OCI-LY3 (cell line): ENCODE results near the gene POC1B.

Experiments
- H2AFZ ChIP-seq: fragments of 200-600, 300-600 bp; shearing (Covaris generic); 2 replicates; pipeline ENCODE4 v1.6.0; 2014; ENCODE audit warnings: antibody characterized with exemption, low read depth, low read length
- H3K27ac ChIP-seq: fragments of 200-600, 300-600 bp; sonication (generic); 2 replicates; pipeline ENCODE4 v1.5.1; 2014; ENCODE audit warnings: mild to moderate bottlenecking, low read length, moderate library complexity, mixed read lengths
- H3K27me3 ChIP-seq: fragments of 200-600, 300-600 bp; sonication (generic); 2 replicates; pipeline ENCODE4 v1.6.1; 2014; ENCODE audit warnings: low read depth, low read length, mixed read lengths
- H3K36me3 ChIP-seq: fragments of 200-600, 300-600 bp; sonication (generic); replicated peaks from 2 replicates; pipeline ENCODE3; 2014; ENCODE audit warnings: low read depth, low read length, mixed read lengths
- H3K4me1 ChIP-seq: fragments of 300-600, 200-600 bp; sonication (generic); 2 replicates; pipeline ENCODE4 v1.6.1; 2014; ENCODE audit warnings: low read length, mixed read lengths
- H3K4me2 ChIP-seq: fragments of 200-600, 300-600 bp; sonication (generic); 2 replicates; pipeline ENCODE4 v1.6.1; 2014; ENCODE audit warnings: low read length, mixed read lengths
- H3K4me3 ChIP-seq: fragments of 300-600, 200-600 bp; sonication (generic); 2 replicates; pipeline ENCODE4 v1.5.1; 2014; ENCODE audit warnings: antibody characterized with exemption, mild to moderate bottlenecking, low read length, moderate library complexity
- H3K79me2 ChIP-seq: fragments of 300-600, 200-600 bp; shearing (Covaris generic); 2 replicates; pipeline ENCODE4 v1.6.1; 2014; ENCODE audit warnings: mild to moderate bottlenecking, low read length, mixed read lengths
- H3K9ac ChIP-seq: fragments of 300-600, 200-600 bp; shearing (Covaris generic); 2 replicates; pipeline ENCODE4 v1.6.0; 2014; ENCODE audit warnings: mild to moderate bottlenecking, low read length, moderate library complexity
- H3K9me3 ChIP-seq: fragments of 200-600, 300-600 bp; shearing (Covaris generic); 2 replicates; pipeline ENCODE4 v1.6.1; 2014; ENCODE audit warnings: low read length, mixed read lengths; ENCODE audit not compliant: insufficient read depth
- H4K20me1 ChIP-seq: fragments of 200-600, 300-600 bp; sonication (generic); 2 replicates; pipeline ENCODE4 v1.6.1; 2016; ENCODE audit warnings: low read length, mixed read lengths; ENCODE audit not compliant: insufficient read depth
- CTCF ChIP-seq: fragments of 200-600, 300-600 bp; sonication (generic); IDR thresholded peaks from 2 replicates; pipeline ENCODE4 v1.5.1; 2014; ENCODE audit warnings: antibody characterized with exemption, low read length, low read depth
- EZH2phosphoT487 ChIP-seq: fragments of 200-600 bp; shearing (Covaris generic); IDR thresholded peaks from 2 replicates; pipeline ENCODE4 v1.6.1; 2018; ENCODE audit warnings: antibody characterized with exemption, mixed run types, low read depth

POC1B gene

GRCh38 chr12:89382328-89382727, 143.5 kb downstream of the POC1B start:
- Histone ChIP-seq H3K4me3 (no peak overlapping the region), H3K27ac (no peak overlapping the region), H3K9me3 (no peaks in the 10 kb centered on the region), H3K36me3 (no peaks in the 10 kb centered on the region), H4K20me1 (no peaks in the 10 kb centered on the region), H3K9ac (no peak overlapping the region), H2AFZ (no peak overlapping the region), H3K79me2 (no peaks in the 10 kb centered on the region), H3K4me1 (no peaks in the 10 kb centered on the region), H3K27me3 (no peaks in the 10 kb centered on the region), H3K4me2 (no peak overlapping the region)
- TF ChIP-seq EZH2phosphoT487 (no peak), CTCF (no peak)

- Histone ChIP-seq H3K4me2 (no peak overlapping the region), H3K9ac (no peak overlapping the region), H3K4me1 (no peaks in the 10 kb centered on the region), H3K79me2 (no peaks in the 10 kb centered on the region), H3K27ac (no peak overlapping the region), H3K4me3 (no peak overlapping the region), H4K20me1 (no peaks in the 10 kb centered on the region), H3K36me3 (no peaks in the 10 kb centered on the region), H3K9me3 (no peaks in the 10 kb centered on the region), H3K27me3 (no peaks in the 10 kb centered on the region), H2AFZ (no peak overlapping the region)
- no peak for TF ChIP-seq CTCF
- TF ChIP-seq EZH2phosphoT487 = no peak
Measured at GRCh38 chr12:89379839-89380467, 145.9 kb downstream of the POC1B start.

- Histone ChIP-seq H4K20me1 (no peaks in the 10 kb centered on the region), H3K27ac (no peak overlapping the region), H3K9ac (no peak overlapping the region), H3K4me3 (no peak overlapping the region), H3K36me3 (no peaks in the 10 kb centered on the region), H2AFZ (no peak overlapping the region), H3K4me1 (no peaks in the 10 kb centered on the region), H3K27me3 (no peaks in the 10 kb centered on the region), H3K79me2 (no peaks in the 10 kb centered on the region), H3K4me2 (no peak overlapping the region), H3K9me3 (no peaks in the 10 kb centered on the region)
- TF ChIP-seq CTCF (no peak), EZH2phosphoT487 (no peak)
Measured at GRCh38 chr12:89379148-89379838, 146.6 kb downstream of the POC1B start.

DNA sequence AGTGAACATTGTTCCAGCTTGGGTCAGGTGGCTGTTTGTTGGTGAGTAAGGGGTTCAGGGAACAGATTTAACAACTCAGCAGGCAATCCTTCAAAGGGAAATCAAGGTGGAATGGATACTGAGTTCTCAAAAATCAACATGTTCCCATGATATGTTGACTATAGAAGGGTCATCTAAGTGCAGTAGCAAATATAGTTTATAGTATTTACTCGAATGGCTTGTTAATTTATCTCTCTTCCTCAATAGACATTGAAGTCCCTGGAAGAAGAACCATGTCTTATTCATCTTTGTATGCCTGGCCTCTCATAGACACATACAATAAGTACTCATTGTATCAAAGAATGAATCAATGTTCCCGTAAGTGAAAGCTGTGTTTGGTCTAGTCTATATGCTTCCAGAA, 149.0 kb downstream of the POC1B start:
- Histone ChIP-seq H3K27me3 (no peaks in the 10 kb centered on the region), H3K4me2 (no peak overlapping the region), H3K36me3 (no peaks in the 10 kb centered on the region), H4K20me1 (no peaks in the 10 kb centered on the region), H3K4me1 (no peaks in the 10 kb centered on the region), H3K79me2 (no peaks in the 10 kb centered on the region), H3K27ac (no peak overlapping the region), H3K9ac (no peak overlapping the region), H2AFZ (no peak overlapping the region), H3K4me3 (no peak overlapping the region), H3K9me3 (no peaks in the 10 kb centered on the region)
- no peak for TF ChIP-seq CTCF
- no peak for TF ChIP-seq EZH2phosphoT487
